Suppressor macrophage (primary cell): ENCODE results near the gene CPT2.

ENCODE experiments used
- DNase-seq, 4 experiments: peaks; one replicate each; pipeline ENCODE4 v3.0.0-alpha.2; 2020 to 2022
- total RNA-seq, 17 experiments: gene quantifications; one replicate each; lab custom pipeline; 2026; ENCODE audit warnings: mixed read lengths in 6 of 17, inconsistent platforms in 3 of 17; lab: John Stamatoyannopoulos, UW

CPT2 gene
- 43.5 to 106 (median 76.0) reads per million in 17 experiments for total RNA-seq

- DNase-seq: peak; percentile 97 to 99 (median 98)
Observed at GRCh38 chr1:53196485-53197290, at the start of gene CPT2. Gene CPT2, plus strand, starts transcription at chr1:53196824. Its CDS starts 120 bp downstream, at chr1:53196944.

- DNase-seq: no peak
Observed at GRCh38 chr1:53147174-53147573, 49.5 kb upstream of the CPT2 start.

GRCh38 chr1:53148123-53148522 is 48.5 kb upstream of the CPT2 start:
- no peak for DNase-seq

- DNase-seq: no peak
Observed at GRCh38 chr1:53153752-53154151, 42.9 kb upstream of the CPT2 start.

- no peak for DNase-seq
Observed at GRCh38 chr1:53154859-53155438, 41.7 kb upstream of the CPT2 start.

GRCh38 chr1:53155534-53155933 is 41.1 kb upstream of the CPT2 start:
- DNase-seq: no peak

GRCh38 chr1:53155945-53156344 is 40.7 kb upstream of the CPT2 start:
- DNase-seq: no peak

GRCh38 chr1:53156783-53157182 is 39.8 kb upstream of the CPT2 start:
- DNase-seq: no peak

GRCh38 chr1:53158900-53159299 is 37.7 kb upstream of the CPT2 start:
- no peak for DNase-seq

- no peak for DNase-seq
Observed at GRCh38 chr1:53160924-53161378, 35.7 kb upstream of the CPT2 start.

- DNase-seq: no peak
Observed at GRCh38 chr1:53162621-53163020, 34.0 kb upstream of the CPT2 start.

- DNase-seq: no peak
Observed at GRCh38 chr1:53163291-53163768, 33.3 kb upstream of the CPT2 start.

GRCh38 chr1:53165408-53165961 is 31.1 kb upstream of the CPT2 start:
- no peak for DNase-seq

- DNase-seq: no peak
Observed at GRCh38 chr1:53166366-53166765, 30.3 kb upstream of the CPT2 start.

- DNase-seq: no peak
Observed at GRCh38 chr1:53166912-53167311, 29.7 kb upstream of the CPT2 start.

- DNase-seq: peak in 3 of 4 experiments; percentile 26 to 41 (median 38)
Observed at GRCh38 chr1:53172426-53173128, 24.0 kb upstream of the CPT2 start.

- peak in 2 of 4 experiments; percentile 21 to 30 for DNase-seq
Observed at GRCh38 chr1:53174971-53175913, 21.4 kb upstream of the CPT2 start.

- DNase-seq: no peak
Observed at GRCh38 chr1:53176452-53177208, 20.0 kb upstream of the CPT2 start.

- no peak for DNase-seq
Observed at GRCh38 chr1:53180226-53180625, 16.4 kb upstream of the CPT2 start.

GRCh38 chr1:53180951-53181350 is 15.7 kb upstream of the CPT2 start:
- no peak for DNase-seq

- DNase-seq: peak; percentile 85 to 94 (median 90)
Observed at GRCh38 chr1:53182111-53182593, 14.5 kb upstream of the CPT2 start.
